ENCODE data around the gene CSF3R. TPM values are rescaled to one million over a fixed set of nuclear protein-coding genes. Genes with fewer than 3 reads are reported as not detected.
"Not testable (repeated sequence)": the region's sequence is repeated elsewhere in the genome, so short reads cannot be mapped to it uniquely, and the experiment has no call there.

CSF3R gene
- total RNA-seq, 2 experiments from 2014 or later = 0.33 to 0.41 TPM

DNA sequence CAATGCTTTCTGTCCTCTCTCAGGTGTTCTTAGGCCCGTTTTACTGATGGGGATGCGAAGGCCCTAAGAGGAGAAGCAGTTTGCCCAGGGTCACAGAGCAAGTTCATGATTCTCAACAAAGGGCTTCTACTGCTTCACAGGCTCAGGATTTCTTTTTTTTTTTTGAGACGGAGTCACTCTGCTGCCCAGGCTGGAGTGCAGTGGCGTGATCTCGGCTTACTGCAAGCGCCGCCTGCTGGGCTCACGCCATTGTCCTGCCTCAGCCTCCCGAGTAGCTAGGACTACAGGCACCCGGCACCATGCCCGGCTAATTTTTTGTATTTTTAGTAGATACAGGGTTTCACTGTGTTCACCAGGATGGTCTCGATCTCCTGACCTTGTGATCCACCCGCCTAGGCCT, 5.1 kb downstream of the CSF3R start:
- H3K27me3 Mint-ChIP-seq; H3K36me3 Mint-ChIP-seq (ENCODE audit: low read depth); DNase-seq; intact Hi-C loops (cut with DNase I, micrococcal nuclease); ATAC-seq; H3K9me3 Mint-ChIP-seq (ENCODE audit: low read depth); CTCF ChIA-PET; H3K4me3 Mint-ChIP-seq; POLR2A ChIA-PET; H3K27ac Mint-ChIP-seq: not testable (repeated sequence)
- H3K4me1 Mint-ChIP-seq = peaks cover 17% of the 10 kb centered on the region

DNA sequence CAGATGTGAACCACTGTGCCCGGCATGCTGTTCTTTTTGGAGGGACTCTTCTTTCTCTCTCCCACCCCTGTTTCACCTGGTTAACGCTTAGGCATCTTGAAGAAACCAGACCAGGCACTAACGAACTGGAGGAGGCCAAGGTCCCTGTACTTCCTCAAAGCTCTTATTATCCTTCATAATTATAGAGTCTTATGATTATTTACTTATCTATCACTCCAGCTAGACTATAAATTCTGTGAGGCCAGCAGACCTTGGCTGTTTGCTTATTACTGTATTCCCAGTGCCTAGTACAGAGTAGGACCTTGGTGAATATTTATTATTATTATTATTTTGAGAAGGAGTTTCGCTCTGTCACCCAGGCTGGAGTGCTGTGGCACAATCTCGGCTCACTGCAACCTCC, 5.8 kb downstream of the CSF3R start:
- ChIA-PET CTCF (interaction anchor here (0.9 kb wide), 1 partner anchor 39 kb away, joined by 4 read pairs; no protein-coding TSS in a partner anchor), POLR2A (interaction anchor here (0.7 kb wide), 1 partner anchor 910 kb away, joined by 5 read pairs; no protein-coding TSS in a partner anchor)
- H3K4me1 Mint-ChIP-seq = peaks cover 12% of the 10 kb centered on the region
- H3K4me3 Mint-ChIP-seq = no peak overlapping the region
- no peaks in the 10 kb centered on the region for H3K36me3 Mint-ChIP-seq (ENCODE audit: low read depth)
- intact Hi-C loops (cut with DNase I, micrococcal nuclease) = no loop called here
- DNase-seq = no peak
- H3K9me3 Mint-ChIP-seq (ENCODE audit: low read depth) = no peaks in the 10 kb centered on the region
- ATAC-seq = no peak
- no peaks in the 10 kb centered on the region for H3K27me3 Mint-ChIP-seq
- no peak overlapping the region for H3K27ac Mint-ChIP-seq

- peaks cover 9% of the 10 kb centered on the region for H3K4me1 Mint-ChIP-seq
- CTCF ChIA-PET = interaction anchor here (0.7 to 1.0 kb wide), 3 partner anchors 12 to 40 kb away, joined by 3 to 4 read pairs (median 3); partner anchors contain the start of gene MRPS15
- POLR2A ChIA-PET = no interaction called here
- intact Hi-C loops (cut with DNase I, micrococcal nuclease) = no loop called here
- no peaks in the 10 kb centered on the region for H3K9me3 Mint-ChIP-seq (ENCODE audit: low read depth)
- H3K27ac Mint-ChIP-seq = no peak overlapping the region
- DNase-seq = no peak
- H3K27me3 Mint-ChIP-seq = no peaks in the 10 kb centered on the region
- H3K36me3 Mint-ChIP-seq (ENCODE audit: low read depth) = no peaks in the 10 kb centered on the region
- no peak for ATAC-seq
- H3K4me3 Mint-ChIP-seq = no peak overlapping the region
These were observed 6.7 kb downstream of the CSF3R start for GRCh38 chr1:36475910-36476604.

- DNase-seq (no peak), ATAC-seq (no peak)
- Mint-ChIP-seq H3K27me3 (no peaks in the 10 kb centered on the region), H3K36me3 (ENCODE audit: low read depth) (no peaks in the 10 kb centered on the region), H3K9me3 (ENCODE audit: low read depth) (no peaks in the 10 kb centered on the region), H3K27ac (no peak overlapping the region), H3K4me3 (no peak overlapping the region), H3K4me1 (peaks cover 9% of the 10 kb centered on the region)
- ChIA-PET CTCF (interaction anchor here (0.8 to 1.0 kb wide), 2 partner anchors 16 to 41 kb away, joined by 3 to 4 read pairs; no protein-coding TSS in a partner anchor), POLR2A (no interaction called here)
- intact Hi-C loops (cut with DNase I, micrococcal nuclease) = no loop called here
These were observed 7.4 kb downstream of the CSF3R start for GRCh38 chr1:36475341-36475740.

DNA sequence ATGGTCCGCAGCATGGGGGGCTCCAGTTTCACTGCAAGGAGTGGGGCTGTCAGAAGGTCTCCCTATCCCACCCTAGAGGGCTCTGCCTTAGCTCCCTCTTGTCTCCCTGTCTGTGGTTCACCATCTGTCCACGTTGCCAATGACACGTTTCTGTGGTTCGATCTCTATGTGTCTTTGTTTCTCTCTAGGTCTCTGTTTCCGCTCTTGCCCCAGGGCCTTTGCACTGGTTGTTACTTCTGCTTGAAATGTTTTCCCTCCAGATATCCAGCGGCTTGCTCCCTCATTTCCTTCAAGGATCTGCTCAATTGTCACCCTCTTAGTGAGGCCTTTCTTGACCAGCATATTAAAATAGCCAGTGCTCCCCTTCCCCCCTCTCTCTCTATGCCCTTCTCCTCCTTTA, 10.1 kb downstream of the CSF3R start:
- H3K27me3 Mint-ChIP-seq = no peaks in the 10 kb centered on the region
- H3K4me1 Mint-ChIP-seq = peaks cover 9% of the 10 kb centered on the region
- DNase-seq (no peak), ATAC-seq (no peak)
- ChIA-PET POLR2A (no interaction called here), CTCF (interaction anchor here (0.9 kb wide), 1 partner anchor 43 kb away, joined by 3 read pairs; no protein-coding TSS in a partner anchor)
- no peaks in the 10 kb centered on the region for H3K9me3 Mint-ChIP-seq (ENCODE audit: low read depth)
- H3K36me3 Mint-ChIP-seq (ENCODE audit: low read depth) = no peaks in the 10 kb centered on the region
- intact Hi-C loops (cut with DNase I, micrococcal nuclease) = no loop called here
- H3K27ac Mint-ChIP-seq = peak overlapping the region; percentile 11
- H3K4me3 Mint-ChIP-seq = no peak overlapping the region

GRCh38 chr1:36471830-36472641, 10.7 kb downstream of the CSF3R start:
- Mint-ChIP-seq H3K4me1 (peaks cover 9% of the 10 kb centered on the region), H3K36me3 (ENCODE audit: low read depth) (no peaks in the 10 kb centered on the region), H3K9me3 (ENCODE audit: low read depth) (no peaks in the 10 kb centered on the region), H3K27ac (no peak overlapping the region), H3K4me3 (no peak overlapping the region), H3K27me3 (no peaks in the 10 kb centered on the region)
- intact Hi-C loops (cut with DNase I, micrococcal nuclease) = no loop called here
- no peak for ATAC-seq
- DNase-seq = no peak
- POLR2A ChIA-PET = interaction anchor here (0.6 kb wide), 1 partner anchor 105 kb away, joined by 3 read pairs; no protein-coding TSS in a partner anchor
- CTCF ChIA-PET = interaction anchor here (0.9 kb wide), 1 partner anchor 44 kb away, joined by 3 read pairs; no protein-coding TSS in a partner anchor

- CTCF ChIA-PET = no interaction called here
- H3K27me3 Mint-ChIP-seq = no peaks in the 10 kb centered on the region
- H3K27ac Mint-ChIP-seq = no peak overlapping the region
- H3K4me1 Mint-ChIP-seq = peaks cover 11% of the 10 kb centered on the region
- H3K4me3 Mint-ChIP-seq = no peak overlapping the region
- ATAC-seq (no peak), DNase-seq (no peak)
- intact Hi-C loops (cut with DNase I, micrococcal nuclease) = no loop called here
- H3K9me3 Mint-ChIP-seq (ENCODE audit: low read depth) = no peaks in the 10 kb centered on the region
- no peaks in the 10 kb centered on the region for H3K36me3 Mint-ChIP-seq (ENCODE audit: low read depth)
- POLR2A ChIA-PET = no interaction called here
These were observed 13.6 kb downstream of the CSF3R start for GRCh38 chr1:36469163-36469562.

- Mint-ChIP-seq H3K4me3 (no peak overlapping the region), H3K27me3 (no peaks in the 10 kb centered on the region), H3K36me3 (ENCODE audit: low read depth) (no peaks in the 10 kb centered on the region), H3K27ac (no peak overlapping the region), H3K4me1 (peaks cover 13% of the 10 kb centered on the region), H3K9me3 (ENCODE audit: low read depth) (no peaks in the 10 kb centered on the region)
- intact Hi-C loops (cut with DNase I, micrococcal nuclease) = no loop called here
- ChIA-PET POLR2A (no interaction called here), CTCF (interaction anchor here (0.6 to 0.8 kb wide), 2 partner anchors 201 to 357 kb away, joined by 3 read pairs; no protein-coding TSS in a partner anchor)
- no peak for ATAC-seq
- no peak for DNase-seq
These were observed 14.8 kb downstream of the CSF3R start for GRCh38 chr1:36467700-36468455.

- ATAC-seq (no peak), DNase-seq (no peak)
- Mint-ChIP-seq H3K4me3 (no peak overlapping the region), H3K27me3 (no peaks in the 10 kb centered on the region), H3K4me1 (peaks cover 17% of the 10 kb centered on the region), H3K9me3 (ENCODE audit: low read depth) (no peaks in the 10 kb centered on the region), H3K27ac (no peak overlapping the region), H3K36me3 (ENCODE audit: low read depth) (peaks cover 5% of the 10 kb centered on the region)
- ChIA-PET POLR2A (no interaction called here), CTCF (interaction anchor here (0.6 to 0.8 kb wide), 2 partner anchors 200 to 357 kb away, joined by 3 read pairs; no protein-coding TSS in a partner anchor)
- intact Hi-C loops (cut with DNase I, micrococcal nuclease) = no loop called here
These were observed 15.7 kb downstream of the CSF3R start for GRCh38 chr1:36467027-36467410.

GRCh38 chr1:36466370-36467026, 16.2 kb downstream of the CSF3R start:
- peaks cover 10% of the 10 kb centered on the region for H3K36me3 Mint-ChIP-seq (ENCODE audit: low read depth)
- DNase-seq (no peak), ATAC-seq (no peak)
- ChIA-PET POLR2A (interaction anchor here (0.6 kb wide), 1 partner anchor 16 kb away, joined by 3 read pairs; the partner anchor contains the start of gene OSCP1), CTCF (no interaction called here)
- peaks cover 20% of the 10 kb centered on the region for H3K4me1 Mint-ChIP-seq
- no peaks in the 10 kb centered on the region for H3K9me3 Mint-ChIP-seq (ENCODE audit: low read depth)
- intact Hi-C loops (cut with DNase I, micrococcal nuclease) = no loop called here
- no peak overlapping the region for H3K27ac Mint-ChIP-seq
- H3K27me3 Mint-ChIP-seq = no peaks in the 10 kb centered on the region
- H3K4me3 Mint-ChIP-seq = no peak overlapping the region
